ENCODE data around the gene TTR. TPM values are rescaled to one million over a fixed set of nuclear protein-coding genes. Genes with fewer than 3 reads are reported as not detected.

The TTR gene
- total and polyA plus RNA-seq, 3 donors from 2014 or later, result 0.63 to 2.8 (median 1.1) TPM

GRCh38 chr18:31572368-31572767 is 19.3 kb upstream of the TTR start:
- Histone ChIP-seq H3K4me3 (no peak overlapping the region), H3K36me3 (ENCODE audit: low read depth, missing control alignments) (no peaks in the 10 kb centered on the region), H3K27ac (no peak overlapping the region), H3K4me1 (no peaks in the 10 kb centered on the region), H3K9me3 (no peaks in the 10 kb centered on the region), H3K27me3 (no peaks in the 10 kb centered on the region)
- no peak for TF ChIP-seq POLR2A (IDR thresholded peaks at IDR 0.05)
- TF ChIP-seq, protein P1, sequence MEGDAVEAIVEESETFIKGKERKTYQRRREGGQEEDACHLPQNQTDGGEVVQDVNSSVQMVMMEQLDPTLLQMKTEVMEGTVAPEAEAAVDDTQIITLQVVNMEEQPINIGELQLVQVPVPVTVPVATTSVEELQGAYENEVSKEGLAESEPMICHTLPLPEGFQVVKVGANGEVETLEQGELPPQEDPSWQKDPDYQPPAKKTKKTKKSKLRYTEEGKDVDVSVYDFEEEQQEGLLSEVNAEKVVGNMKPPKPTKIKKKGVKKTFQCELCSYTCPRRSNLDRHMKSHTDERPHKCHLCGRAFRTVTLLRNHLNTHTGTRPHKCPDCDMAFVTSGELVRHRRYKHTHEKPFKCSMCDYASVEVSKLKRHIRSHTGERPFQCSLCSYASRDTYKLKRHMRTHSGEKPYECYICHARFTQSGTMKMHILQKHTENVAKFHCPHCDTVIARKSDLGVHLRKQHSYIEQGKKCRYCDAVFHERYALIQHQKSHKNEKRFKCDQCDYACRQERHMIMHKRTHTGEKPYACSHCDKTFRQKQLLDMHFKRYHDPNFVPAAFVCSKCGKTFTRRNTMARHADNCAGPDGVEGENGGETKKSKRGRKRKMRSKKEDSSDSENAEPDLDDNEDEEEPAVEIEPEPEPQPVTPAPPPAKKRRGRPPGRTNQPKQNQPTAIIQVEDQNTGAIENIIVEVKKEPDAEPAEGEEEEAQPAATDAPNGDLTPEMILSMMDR (IDR thresholded peaks at IDR 0.05), result no peak
- intact Hi-C loops (cut with DNase I; ENCODE audit: low total_unique reads), result no loop called here
- WGBS, 2 donors, result 77 to 86% methylated on average over 7 to 9 of the region's 9 CpGs
- DNase-seq, result no peak

- Histone ChIP-seq H3K9me3 (no peaks in the 10 kb centered on the region), H3K4me1 (no peaks in the 10 kb centered on the region), H3K27me3 (no peaks in the 10 kb centered on the region), H3K27ac (no peak overlapping the region), H3K4me3 (no peak overlapping the region), H3K36me3 (ENCODE audit: low read depth, missing control alignments) (no peaks in the 10 kb centered on the region)
- 76 to 94% methylated on average over 3 of the region's 3 CpGs for WGBS, 2 donors
- intact Hi-C loops (cut with DNase I; ENCODE audit: low total_unique reads), result no loop called here
- no peak for DNase-seq
- TF ChIP-seq, protein P1 (IDR thresholded peaks at IDR 0.05), result no peak
- TF ChIP-seq POLR2A (IDR thresholded peaks at IDR 0.05), result no peak
These were observed 18.6 kb upstream of the TTR start for GRCh38 chr18:31573051-31573450.

DNA sequence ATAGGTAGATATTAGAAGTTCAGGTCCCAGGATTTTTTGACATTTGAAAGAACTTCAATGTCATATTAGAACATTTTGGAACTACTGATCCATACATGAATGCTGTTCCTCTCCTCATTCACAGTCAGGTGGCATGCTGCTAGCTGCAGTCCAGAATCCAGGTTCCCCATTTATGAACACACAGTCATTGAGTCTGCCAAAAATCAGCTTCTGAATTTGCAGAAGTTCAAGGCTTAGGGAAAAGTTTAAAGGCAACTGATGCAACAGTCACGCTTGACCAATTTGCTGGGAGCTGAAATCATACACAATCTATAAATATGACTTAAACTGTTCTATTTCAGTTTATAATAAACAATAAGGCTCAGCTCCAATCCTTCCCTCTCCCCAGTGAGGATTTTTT is 17.3 kb upstream of the TTR start:
- intact Hi-C loops (cut with DNase I; ENCODE audit: low total_unique reads), result no loop called here
- Histone ChIP-seq H3K36me3 (ENCODE audit: low read depth, missing control alignments) (no peaks in the 10 kb centered on the region), H3K4me3 (no peak overlapping the region), H3K27ac (no peak overlapping the region), H3K9me3 (no peaks in the 10 kb centered on the region), H3K4me1 (no peaks in the 10 kb centered on the region), H3K27me3 (no peaks in the 10 kb centered on the region)
- WGBS, 2 donors, result 58 to 85% methylated on average over 1 of the region's 1 CpG
- no peak for DNase-seq
- no peak for TF ChIP-seq POLR2A (IDR thresholded peaks at IDR 0.05)
- TF ChIP-seq, protein P1 (IDR thresholded peaks at IDR 0.05), result no peak

DNA sequence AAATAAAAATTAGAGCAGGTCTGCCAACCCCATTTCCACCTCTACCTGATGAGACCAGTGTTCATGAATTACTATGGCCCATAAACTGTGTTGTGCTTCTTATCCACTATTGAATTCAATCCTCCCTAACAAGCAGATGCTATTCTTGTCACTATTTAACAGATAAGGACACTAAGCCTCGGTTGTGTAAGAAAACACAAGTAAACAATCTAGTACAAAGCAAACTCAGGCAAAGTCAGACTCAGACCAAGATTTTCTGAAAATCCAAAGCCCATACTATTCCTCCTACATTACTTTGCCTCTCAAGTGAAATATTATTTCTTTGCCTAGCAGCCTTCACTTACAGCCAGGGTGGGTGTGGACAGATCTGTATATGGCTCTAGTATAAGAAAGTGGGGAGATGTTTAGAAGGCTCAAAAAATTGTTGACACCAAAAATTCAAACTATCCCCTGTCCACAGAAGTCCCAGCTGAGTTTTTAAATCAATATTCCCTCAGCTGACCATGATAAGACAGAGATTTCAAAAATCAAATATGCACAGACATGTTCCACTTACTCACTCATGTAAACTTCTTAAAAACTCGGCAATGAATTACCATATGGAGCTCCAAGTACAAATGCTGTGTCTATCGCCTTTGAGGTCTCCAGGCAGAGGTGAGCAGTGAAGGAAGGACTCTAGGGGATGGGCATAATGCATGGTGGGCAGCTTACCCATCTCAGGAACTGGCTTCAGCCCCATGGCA is 16.0 kb upstream of the TTR start:
- TF ChIP-seq POLR2A (IDR thresholded peaks at IDR 0.05), result no peak
- TF ChIP-seq, protein P1 (IDR thresholded peaks at IDR 0.05), result no peak
- DNase-seq, result no peak
- 71 to 76% methylated on average over 3 of the region's 3 CpGs for whole genome bisulfite sequencing, 2 donors
- Histone ChIP-seq H3K27me3 (no peaks in the 10 kb centered on the region), H3K27ac (no peak overlapping the region), H3K4me1 (no peaks in the 10 kb centered on the region), H3K36me3 (ENCODE audit: low read depth, missing control alignments) (no peaks in the 10 kb centered on the region), H3K4me3 (no peak overlapping the region), H3K9me3 (no peaks in the 10 kb centered on the region)
- intact Hi-C loops (cut with DNase I; ENCODE audit: low total_unique reads), result no loop called here

DNA sequence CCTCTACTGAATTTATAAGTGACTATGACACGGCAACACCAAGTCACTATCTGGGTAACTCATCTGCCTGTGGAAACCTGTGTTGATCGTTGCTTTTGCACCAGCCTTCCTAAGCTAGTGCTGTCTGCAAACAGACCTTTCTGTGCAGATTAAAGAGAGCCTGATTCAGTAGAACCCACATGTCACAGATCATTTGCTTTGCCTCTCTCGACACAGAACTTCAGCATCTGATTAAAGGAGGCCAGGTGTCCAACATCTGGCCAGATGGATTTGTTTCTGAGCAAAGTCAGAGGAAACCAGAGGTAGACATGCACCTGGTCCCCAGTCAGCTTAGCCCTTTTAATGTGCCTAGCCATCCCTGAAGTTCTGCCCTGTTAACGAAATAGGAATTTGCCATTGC is 15.0 kb upstream of the TTR start:
- intact Hi-C loops (cut with DNase I; ENCODE audit: low total_unique reads), result no loop called here
- TF ChIP-seq, protein P1 (IDR thresholded peaks at IDR 0.05), result no peak
- no peak for TF ChIP-seq POLR2A (IDR thresholded peaks at IDR 0.05)
- DNase-seq, result no peak
- no peak overlapping the region for H3K4me3 ChIP-seq
- WGBS, 2 donors, result 77 to 90% methylated on average over 4 of the region's 4 CpGs
- no peaks in the 10 kb centered on the region for H3K27me3 ChIP-seq
- no peaks in the 10 kb centered on the region for H3K9me3 ChIP-seq
- H3K4me1 ChIP-seq, result no peaks in the 10 kb centered on the region
- no peaks in the 10 kb centered on the region for H3K36me3 ChIP-seq (ENCODE audit: low read depth, missing control alignments)
- no peak overlapping the region for H3K27ac ChIP-seq

Data from testis (tissue), 3 donors.